ENCODE data around the gene ABTB2. TPM values are rescaled to one million over a fixed set of nuclear protein-coding genes. Genes with fewer than 3 reads are reported as not detected.

The ABTB2 gene
- polyA plus RNA-seq, 1 donor from 2014 or later = 0.68 TPM

DNA sequence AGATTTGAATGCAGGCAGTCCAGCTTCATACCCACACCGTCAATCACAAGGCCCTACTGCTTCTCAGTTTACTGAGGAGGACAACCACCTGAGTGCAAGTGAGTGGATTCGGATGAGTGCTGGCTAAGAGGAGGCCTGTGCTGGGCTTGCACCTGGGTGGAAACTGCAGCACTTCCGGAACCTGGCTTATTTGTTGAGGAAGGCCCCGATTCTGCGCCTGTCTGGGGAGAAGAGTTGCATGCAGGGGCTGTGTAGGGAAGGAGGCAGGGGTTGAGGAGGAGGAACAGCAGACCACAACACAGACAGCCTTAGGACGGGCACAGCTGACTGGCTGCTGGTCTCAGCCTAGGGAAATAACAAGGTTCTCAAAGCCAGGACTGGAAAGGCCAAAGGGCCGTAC lies 20.8 kb downstream of the ABTB2 start:
- Histone ChIP-seq H3K27ac (ENCODE audit: low read length) (no peak overlapping the region), H2AFZ (ENCODE audit: low read depth, low read length) (no peak overlapping the region), H3K4me3 (ENCODE audit: low read length) (no peak overlapping the region), H3K9me2 (ENCODE audit: insufficient read depth, low read length) (no peaks in the 10 kb centered on the region), H3K79me2 (replicated peaks; ENCODE audit: insufficient read depth, low read length) (no peaks in the 10 kb centered on the region), H3K9ac (ENCODE audit: low read length) (no peak overlapping the region), H4K20me1 (ENCODE audit: insufficient read depth) (no peaks in the 10 kb centered on the region), H3F3A (ENCODE audit: insufficient read depth, low read length, poor library complexity, severe bottlenecking) (no peaks in the 10 kb centered on the region), H3K4me2 (ENCODE audit: low read length) (no peak overlapping the region), H3K36me3 (ENCODE audit: insufficient read depth, low read length) (no peaks in the 10 kb centered on the region), H3K27me3 (ENCODE audit: insufficient read depth, low read depth, low read length) (no peaks in the 10 kb centered on the region), H3K9me3 (ENCODE audit: low read length) (no peaks in the 10 kb centered on the region)
- TF ChIP-seq EZH2 (IDR thresholded peaks at IDR 0.05; ENCODE audit: borderline replicate concordance, insufficient read depth, low read length, poor library complexity, severe bottlenecking) = no peak
- TF ChIP-seq, protein P1, sequence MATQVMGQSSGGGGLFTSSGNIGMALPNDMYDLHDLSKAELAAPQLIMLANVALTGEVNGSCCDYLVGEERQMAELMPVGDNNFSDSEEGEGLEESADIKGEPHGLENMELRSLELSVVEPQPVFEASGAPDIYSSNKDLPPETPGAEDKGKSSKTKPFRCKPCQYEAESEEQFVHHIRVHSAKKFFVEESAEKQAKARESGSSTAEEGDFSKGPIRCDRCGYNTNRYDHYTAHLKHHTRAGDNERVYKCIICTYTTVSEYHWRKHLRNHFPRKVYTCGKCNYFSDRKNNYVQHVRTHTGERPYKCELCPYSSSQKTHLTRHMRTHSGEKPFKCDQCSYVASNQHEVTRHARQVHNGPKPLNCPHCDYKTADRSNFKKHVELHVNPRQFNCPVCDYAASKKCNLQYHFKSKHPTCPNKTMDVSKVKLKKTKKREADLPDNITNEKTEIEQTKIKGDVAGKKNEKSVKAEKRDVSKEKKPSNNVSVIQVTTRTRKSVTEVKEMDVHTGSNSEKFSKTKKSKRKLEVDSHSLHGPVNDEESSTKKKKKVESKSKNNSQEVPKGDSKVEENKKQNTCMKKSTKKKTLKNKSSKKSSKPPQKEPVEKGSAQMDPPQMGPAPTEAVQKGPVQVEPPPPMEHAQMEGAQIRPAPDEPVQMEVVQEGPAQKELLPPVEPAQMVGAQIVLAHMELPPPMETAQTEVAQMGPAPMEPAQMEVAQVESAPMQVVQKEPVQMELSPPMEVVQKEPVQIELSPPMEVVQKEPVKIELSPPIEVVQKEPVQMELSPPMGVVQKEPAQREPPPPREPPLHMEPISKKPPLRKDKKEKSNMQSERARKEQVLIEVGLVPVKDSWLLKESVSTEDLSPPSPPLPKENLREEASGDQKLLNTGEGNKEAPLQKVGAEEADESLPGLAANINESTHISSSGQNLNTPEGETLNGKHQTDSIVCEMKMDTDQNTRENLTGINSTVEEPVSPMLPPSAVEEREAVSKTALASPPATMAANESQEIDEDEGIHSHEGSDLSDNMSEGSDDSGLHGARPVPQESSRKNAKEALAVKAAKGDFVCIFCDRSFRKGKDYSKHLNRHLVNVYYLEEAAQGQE (IDR thresholded peaks at IDR 0.05; ENCODE audit: borderline replicate concordance) = no peak
- no peak for TF ChIP-seq RAD21 (conservative IDR thresholded peaks at IDR 0.05)
- TF ChIP-seq POLR2AphosphoS5 (IDR thresholded peaks at IDR 0.05) = no peak
- TF ChIP-seq, protein P2, sequence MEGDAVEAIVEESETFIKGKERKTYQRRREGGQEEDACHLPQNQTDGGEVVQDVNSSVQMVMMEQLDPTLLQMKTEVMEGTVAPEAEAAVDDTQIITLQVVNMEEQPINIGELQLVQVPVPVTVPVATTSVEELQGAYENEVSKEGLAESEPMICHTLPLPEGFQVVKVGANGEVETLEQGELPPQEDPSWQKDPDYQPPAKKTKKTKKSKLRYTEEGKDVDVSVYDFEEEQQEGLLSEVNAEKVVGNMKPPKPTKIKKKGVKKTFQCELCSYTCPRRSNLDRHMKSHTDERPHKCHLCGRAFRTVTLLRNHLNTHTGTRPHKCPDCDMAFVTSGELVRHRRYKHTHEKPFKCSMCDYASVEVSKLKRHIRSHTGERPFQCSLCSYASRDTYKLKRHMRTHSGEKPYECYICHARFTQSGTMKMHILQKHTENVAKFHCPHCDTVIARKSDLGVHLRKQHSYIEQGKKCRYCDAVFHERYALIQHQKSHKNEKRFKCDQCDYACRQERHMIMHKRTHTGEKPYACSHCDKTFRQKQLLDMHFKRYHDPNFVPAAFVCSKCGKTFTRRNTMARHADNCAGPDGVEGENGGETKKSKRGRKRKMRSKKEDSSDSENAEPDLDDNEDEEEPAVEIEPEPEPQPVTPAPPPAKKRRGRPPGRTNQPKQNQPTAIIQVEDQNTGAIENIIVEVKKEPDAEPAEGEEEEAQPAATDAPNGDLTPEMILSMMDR (IDR thresholded peaks at IDR 0.05; ENCODE audit: poor library complexity, severe bottlenecking) = no peak

DNA sequence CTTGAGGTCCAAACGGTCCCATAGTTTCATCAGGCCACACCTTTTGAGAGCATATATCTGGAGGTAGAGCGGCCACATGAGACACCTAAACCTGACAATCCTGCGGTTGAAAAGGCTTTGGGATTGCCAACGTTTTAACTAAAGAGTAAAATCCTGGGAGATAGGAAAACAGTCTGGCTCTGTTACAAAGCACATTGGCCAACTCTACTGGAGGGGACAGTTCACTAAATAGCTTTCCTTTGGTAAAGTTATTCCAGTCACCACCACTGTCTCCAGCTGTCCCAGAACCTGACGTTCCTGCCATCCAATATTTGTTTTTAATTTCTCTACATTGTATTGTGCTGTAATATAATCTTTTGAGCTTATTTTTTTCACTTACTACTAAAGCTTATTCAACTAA lies 22.0 kb downstream of the ABTB2 start:
- Histone ChIP-seq H3F3A (ENCODE audit: insufficient read depth, low read length, poor library complexity, severe bottlenecking) (no peaks in the 10 kb centered on the region), H3K27ac (ENCODE audit: low read length) (no peak overlapping the region), H3K9ac (ENCODE audit: low read length) (no peak overlapping the region), H3K9me2 (ENCODE audit: insufficient read depth, low read length) (no peaks in the 10 kb centered on the region), H3K79me2 (replicated peaks; ENCODE audit: insufficient read depth, low read length) (no peaks in the 10 kb centered on the region), H3K9me3 (ENCODE audit: low read length) (no peaks in the 10 kb centered on the region), H3K4me3 (ENCODE audit: low read length) (no peak overlapping the region), H2AFZ (ENCODE audit: low read depth, low read length) (no peak overlapping the region), H3K4me2 (ENCODE audit: low read length) (no peak overlapping the region), H3K36me3 (ENCODE audit: insufficient read depth, low read length) (no peaks in the 10 kb centered on the region), H4K20me1 (ENCODE audit: insufficient read depth) (no peaks in the 10 kb centered on the region), H3K27me3 (ENCODE audit: insufficient read depth, low read depth, low read length) (no peaks in the 10 kb centered on the region)
- no peak for TF ChIP-seq EZH2 (IDR thresholded peaks at IDR 0.05; ENCODE audit: borderline replicate concordance, insufficient read depth, low read length, poor library complexity, severe bottlenecking)
- TF ChIP-seq, protein P1 (IDR thresholded peaks at IDR 0.05; ENCODE audit: borderline replicate concordance) = no peak
- TF ChIP-seq MXI1 (conservative IDR thresholded peaks at IDR 0.05; ENCODE audit: poor library complexity, severe bottlenecking) = no peak
- no peak for TF ChIP-seq POLR2AphosphoS5 (IDR thresholded peaks at IDR 0.05)
- no peak for TF ChIP-seq SMC3 (conservative IDR thresholded peaks at IDR 0.05; ENCODE audit: poor library complexity)
- no peak for TF ChIP-seq RAD21 (conservative IDR thresholded peaks at IDR 0.05)
- no peak for TF ChIP-seq EP300 (conservative IDR thresholded peaks at IDR 0.05; ENCODE audit: poor library complexity, severe bottlenecking)
- TF ChIP-seq, protein P2 (IDR thresholded peaks at IDR 0.05; ENCODE audit: poor library complexity, severe bottlenecking) = no peak
- no peak for TF ChIP-seq TAF1 (IDR thresholded peaks at IDR 0.05; ENCODE audit: low read depth)

Data from neural cell (in vitro differentiated cells).